Activated CD4-positive, alpha-beta T cell treated with anti-CD3 and anti-CD28 coated beads, Interleukin-2, amount 50 U/mL, for 16 hours (primary cell): ENCODE measurements around the gene IDH1.
"Not testable (repeated sequence)": the region's sequence is repeated elsewhere in the genome, so short reads cannot be mapped to it uniquely, and the experiment has no call there.

Experiments used
- DNase-seq: peaks from one replicate; pipeline ENCODE4 v3.0.0-alpha.2; 2020

The IDH1 gene

DNA sequence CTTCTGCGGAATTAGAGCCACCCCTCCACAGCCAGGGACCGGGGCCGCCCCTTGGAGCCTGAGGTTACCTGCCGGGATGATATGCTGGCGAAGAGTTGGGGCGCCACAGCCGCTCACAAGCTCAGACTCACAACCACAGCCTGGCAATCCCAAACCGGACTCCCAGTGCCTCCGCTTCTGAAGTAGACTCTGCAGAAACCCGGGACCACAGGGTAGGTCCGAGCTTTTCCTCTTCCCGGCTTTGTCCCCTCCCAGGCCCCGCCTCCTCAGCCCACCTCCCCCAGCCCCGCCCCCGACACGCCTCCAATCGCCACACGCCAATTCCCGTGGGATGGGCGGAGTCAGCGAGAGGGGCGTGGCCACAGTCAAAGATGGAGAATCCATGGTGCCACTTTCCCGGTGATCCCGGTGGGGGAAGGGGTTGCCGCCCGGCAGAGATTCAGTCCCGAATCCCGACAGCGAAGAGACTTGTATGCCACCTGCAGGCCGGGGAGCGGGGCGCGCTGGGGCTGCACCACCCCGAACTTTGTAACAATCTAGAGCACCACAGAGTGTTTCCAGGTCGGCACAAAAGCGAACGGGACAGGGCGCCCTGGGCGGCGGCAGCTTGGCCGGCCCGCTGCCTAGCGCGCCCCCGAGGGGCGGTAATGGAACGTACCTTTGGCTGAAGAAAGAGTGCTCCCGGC, at the start of gene IDH1:
IDH1 (minus strand) TSS at position 201 of the 686 bp plus-strand sequence. CDS start 3,520 bp downstream, outside the sequence.
- DNase-seq: peak; percentile 93

GRCh38 chr2:208304157-208304556, 49.3 kb upstream of the IDH1 start:
- no peak for DNase-seq

GRCh38 chr2:208300847-208301618, 46.2 kb upstream of the IDH1 start:
- no peak for DNase-seq

DNA sequence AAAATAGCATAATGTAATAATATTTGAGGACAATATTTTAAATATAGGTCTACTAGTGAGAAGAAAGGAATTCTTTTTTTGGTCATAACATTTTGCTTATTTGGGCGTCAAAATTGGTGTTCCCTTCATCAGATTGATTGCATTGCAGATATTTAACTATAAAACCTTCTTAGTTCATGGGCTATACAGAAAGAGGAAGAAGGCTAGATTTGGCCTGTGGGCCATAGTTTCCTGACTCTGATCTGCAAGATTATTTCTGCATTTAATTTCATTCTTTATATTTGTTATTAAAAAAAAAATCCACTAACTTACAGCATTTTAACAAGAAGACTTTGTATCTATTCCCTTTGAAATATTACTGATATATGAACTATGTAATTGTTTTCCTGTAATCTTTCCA, 43.1 kb upstream of the IDH1 start:
- DNase-seq: no peak

GRCh38 chr2:208296610-208297009, 41.7 kb upstream of the IDH1 start:
- no peak for DNase-seq

- no peak for DNase-seq
These were observed 41.0 kb upstream of the IDH1 start for GRCh38 chr2:208295834-208296233.

DNA sequence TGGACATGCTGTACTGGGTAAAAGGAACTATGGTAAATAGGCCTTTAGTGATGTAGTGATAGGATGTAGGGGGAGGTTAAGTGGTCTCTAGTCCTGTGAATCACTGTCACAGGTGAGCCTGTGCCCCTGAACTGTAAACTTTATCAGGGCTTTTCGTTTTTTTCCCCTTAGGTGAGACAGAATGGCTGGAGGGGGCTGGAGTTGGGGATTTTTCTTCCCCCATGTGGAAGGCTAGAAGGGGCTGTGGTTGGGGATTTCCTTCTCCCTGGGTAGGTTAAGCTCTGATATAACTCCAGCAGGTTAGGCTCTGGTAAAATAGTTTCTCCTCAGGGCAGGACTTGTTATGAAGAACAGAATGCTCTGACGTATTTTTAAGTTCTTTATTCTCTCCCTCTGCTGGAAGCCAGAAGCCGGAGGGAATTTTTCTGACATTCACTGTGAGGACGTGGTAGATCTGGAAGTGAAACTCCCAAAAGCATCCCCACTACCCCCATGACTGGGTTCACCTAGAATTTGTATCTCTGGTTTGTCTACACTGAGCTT, 39.7 kb upstream of the IDH1 start:
- no peak for DNase-seq

DNA sequence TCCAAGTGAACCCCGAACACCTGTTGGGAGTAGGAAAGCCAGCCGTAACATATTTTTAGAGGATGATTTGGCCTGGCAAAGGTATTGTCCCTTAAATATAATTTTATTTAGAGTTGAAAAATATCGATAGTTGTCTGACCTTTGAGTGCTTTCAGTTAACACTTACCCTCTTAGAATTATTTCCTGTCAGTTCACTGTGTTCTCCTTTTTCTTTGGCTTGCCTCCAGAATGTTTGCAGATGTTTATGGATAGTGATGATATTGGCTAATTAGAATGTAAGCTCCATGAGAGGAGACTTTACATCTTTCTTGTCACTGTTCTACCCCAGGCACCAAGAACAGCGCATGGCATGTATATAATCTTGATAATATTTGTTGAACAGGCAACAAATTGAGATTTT, 31.0 kb upstream of the IDH1 start:
- DNase-seq: no peak

DNA sequence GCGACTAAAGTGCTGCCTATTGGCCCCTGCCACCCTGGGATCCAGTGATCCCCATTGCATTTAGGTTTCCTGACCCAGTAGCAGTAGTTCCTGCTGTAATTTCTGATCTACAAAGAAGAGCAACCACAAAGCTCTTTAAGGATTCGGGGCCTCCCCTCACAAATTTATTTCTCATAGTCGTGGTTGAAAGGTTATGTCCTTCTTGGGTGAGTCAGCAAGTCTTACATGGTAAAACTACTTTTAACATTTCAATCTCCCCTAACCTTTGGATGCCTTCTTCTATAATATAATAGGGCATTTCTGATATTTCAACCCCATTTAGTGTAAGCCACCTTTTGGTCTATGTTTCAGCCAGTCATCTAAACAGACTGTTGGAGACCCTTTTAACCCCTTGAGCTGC, 26.1 kb upstream of the IDH1 start:
- DNase-seq: no peak

DNA sequence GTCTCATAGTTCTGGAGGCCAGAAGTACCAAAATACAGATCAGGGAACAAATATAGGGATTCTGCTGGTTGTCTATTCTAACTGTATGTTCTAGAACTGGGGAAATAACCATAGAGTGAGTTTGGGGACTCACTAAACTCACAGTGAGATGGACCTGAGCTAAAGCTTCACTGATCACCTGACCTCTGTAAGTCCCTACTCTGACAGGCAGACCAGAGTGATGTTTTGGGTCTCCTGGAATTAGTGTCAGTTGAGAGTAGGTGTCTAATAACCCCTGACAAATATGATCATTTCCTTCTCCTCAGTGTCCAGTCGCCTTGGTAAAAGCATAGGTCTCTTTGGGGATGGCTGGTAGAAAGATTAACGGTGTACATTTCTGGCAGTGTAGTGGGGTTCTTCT, 25.4 kb upstream of the IDH1 start:
- DNase-seq: no peak

- no peak for DNase-seq
These were observed 24.4 kb upstream of the IDH1 start for GRCh38 chr2:208279236-208279635.

DNA sequence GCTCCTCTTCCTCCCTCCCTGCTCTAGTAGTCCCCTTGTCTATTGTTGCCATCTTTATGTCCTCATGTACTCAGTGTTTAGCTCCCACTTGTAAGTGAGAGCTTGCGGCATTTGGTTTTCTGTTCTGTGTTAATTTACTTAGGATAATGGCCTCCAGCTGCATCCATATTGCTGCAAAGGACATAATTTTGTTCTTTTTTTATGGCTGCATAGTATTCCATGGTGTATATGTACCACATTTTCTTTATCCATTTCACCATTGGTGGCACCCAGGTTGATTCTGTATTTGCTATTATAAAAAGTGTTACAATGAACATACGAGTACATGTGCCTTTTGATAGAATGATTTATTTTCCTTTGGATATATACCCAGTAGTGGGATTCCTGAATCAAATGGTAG, 23.7 kb upstream of the IDH1 start:
- no peak for DNase-seq

- DNase-seq: no peak
These were observed 19.9 kb upstream of the IDH1 start for GRCh38 chr2:208274748-208275147.

- no peak for DNase-seq
These were observed 14.2 kb upstream of the IDH1 start for GRCh38 chr2:208269091-208269490.

DNA sequence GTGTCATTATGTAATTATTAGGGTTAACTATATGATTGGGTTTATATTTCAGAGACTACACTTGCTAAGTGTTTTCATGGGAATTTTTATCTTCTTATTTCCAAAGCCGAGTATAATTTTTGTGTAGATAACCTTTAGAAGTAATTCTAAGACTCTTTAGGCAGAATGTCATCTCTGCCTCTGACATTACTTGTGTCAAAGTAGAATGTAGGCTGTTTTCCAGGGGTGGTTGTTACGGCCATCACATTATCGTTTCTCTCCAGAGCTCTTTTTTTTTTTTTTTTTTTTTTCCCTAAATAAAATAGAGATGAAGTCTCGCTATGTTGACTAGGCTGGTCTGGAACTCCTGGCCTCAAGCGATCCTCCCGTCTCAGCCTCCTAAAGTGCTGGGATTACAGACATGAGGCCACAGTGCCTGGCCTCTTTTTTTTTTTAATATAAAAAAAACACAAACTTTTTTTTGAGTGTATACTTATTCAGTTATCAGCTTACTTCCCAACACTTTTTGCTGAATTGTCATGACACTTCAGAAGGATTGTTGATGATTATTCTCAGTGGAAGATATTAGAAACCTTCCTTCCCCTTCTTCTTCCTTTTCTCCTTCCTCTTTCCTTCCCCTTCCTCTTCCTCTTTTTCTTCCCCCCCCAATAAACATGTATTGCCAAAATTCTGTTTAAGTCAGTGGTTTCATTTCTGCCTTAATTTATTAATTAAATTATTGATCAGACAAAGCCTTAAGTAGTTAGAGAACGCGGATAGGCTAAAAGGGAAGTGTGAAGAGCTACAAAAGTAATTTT, 13.5 kb upstream of the IDH1 start:
- DNase-seq: no peak

DNA sequence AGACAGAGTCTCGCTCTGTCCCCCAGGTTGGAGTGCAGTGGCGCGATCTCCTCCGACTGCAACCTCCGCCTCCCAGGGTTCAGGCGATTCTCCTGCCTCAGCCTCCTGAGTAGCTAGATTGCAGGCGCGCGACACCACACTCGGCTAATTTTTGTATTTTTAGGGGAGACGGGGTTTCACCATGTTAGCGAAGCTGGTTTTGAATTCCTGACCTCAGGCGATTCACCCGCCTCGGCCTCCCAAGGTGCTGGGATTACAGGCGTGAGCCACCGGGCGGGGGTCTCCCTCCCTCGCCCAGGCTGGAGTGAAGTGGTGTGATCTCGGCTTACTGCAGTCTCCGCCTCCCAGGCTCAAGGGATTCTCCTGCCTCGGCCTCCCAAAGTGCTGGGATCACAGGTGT, 12.7 kb upstream of the IDH1 start:
- not testable (repeated sequence) for DNase-seq

DNA sequence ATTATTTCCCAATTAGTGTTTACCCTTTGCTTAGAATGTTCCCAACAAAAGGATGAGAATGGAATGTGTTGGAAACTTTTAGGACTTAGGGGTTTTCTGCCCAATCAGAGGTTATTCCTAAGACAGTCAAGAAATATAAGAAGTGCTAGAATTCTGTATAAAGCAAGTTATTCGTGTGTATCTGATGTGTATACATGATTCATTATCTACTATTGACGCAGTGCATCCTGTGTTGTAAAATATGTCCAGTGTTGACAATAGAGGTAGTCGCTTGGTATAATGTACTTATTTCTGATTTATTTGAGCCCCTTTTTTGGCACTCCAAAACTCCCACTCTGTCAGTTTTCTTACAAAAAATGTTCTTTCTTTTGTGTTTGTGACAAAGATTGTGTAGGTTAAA, 12.1 kb upstream of the IDH1 start:
- no peak for DNase-seq

- no peak for DNase-seq
These were observed 11.7 kb upstream of the IDH1 start for GRCh38 chr2:208266553-208266893.

GRCh38 chr2:208265801-208266552, 11.1 kb upstream of the IDH1 start, which contains the start of gene PIKFYVE:
Gene PIKFYVE, plus strand, starts transcription at chr2:208266255. Its CDS starts 5,265 bp downstream, at chr2:208271520.
- peak; percentile 97 for DNase-seq

DNA sequence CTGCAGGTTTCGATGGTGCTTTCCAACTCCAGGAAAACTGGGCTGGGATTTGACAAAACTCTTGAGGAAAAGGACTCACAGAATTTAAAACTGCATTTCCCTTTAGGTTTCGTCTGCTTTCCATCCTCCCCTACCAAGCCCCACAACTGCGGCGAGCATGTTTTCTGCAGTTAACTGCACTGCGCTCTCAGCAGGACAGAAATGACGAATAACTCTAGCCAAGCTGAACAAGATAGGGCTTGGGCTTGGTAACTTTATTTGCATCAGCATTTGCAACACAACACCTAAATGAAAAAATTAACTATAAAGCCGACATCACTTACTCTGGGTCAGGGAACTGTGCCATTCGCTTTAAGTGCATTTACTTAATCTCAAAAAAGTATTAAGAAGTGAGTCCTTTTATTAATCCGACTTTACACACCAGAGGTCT, 10.5 kb upstream of the IDH1 start:
- peak; percentile 60 for DNase-seq

GRCh38 chr2:208256849-208257813, 2.3 kb upstream of the IDH1 start:
- DNase-seq: not testable (repeated sequence)
